Uterus (tissue), 4 donors: ENCODE data around the gene ST6GALNAC3. TPM values are rescaled to one million over a fixed set of nuclear protein-coding genes. Genes with fewer than 3 reads are reported as not detected.

Experiments used
- DNase-seq, 2 donors: peaks; one replicate each; pipeline ENCODE4 v3.0.0-alpha.2; 2019 to 2020
- H3K27ac ChIP-seq, 2 donors: fragments of 200-600 bp; sonication (generic); 1 replicate in 1 of 2; 2 replicates in 1 of 2; pipeline ENCODE4 v1.5.1; 2016 to 2018
- H3K27me3 ChIP-seq, 2 donors: fragments of 200-600 bp; sonication (generic); one replicate each; pipeline ENCODE4 v1.5.1; 2018 to 2019; ENCODE audit warnings: control low read depth in 1 of 2
- H3K36me3 ChIP-seq, 2 donors: fragments of 200-600 bp; sonication (generic); one replicate each; pipeline ENCODE4 v1.5.1; 2019; ENCODE audit warnings: control low read depth in 1 of 2
- H3K4me1 ChIP-seq, 2 donors: fragments of 200-600 bp; sonication (generic); one replicate each; pipeline ENCODE4 v1.5.1; 2018 to 2019; ENCODE audit warnings: control low read depth in 1 of 2
- H3K4me3 ChIP-seq, 2 donors: fragments of 200-600 bp; sonication (generic); 1 replicate in 1 of 2; 2 replicates in 1 of 2; pipeline ENCODE4 v1.5.1; 2018 to 2019; ENCODE audit warnings: mild to moderate bottlenecking in 1 of 2
- H3K9me3 ChIP-seq, 2 donors: fragments of 200-600 bp; sonication (generic); one replicate each; pipeline ENCODE4 v1.5.1; 2019; ENCODE audit warnings: control low read depth in 1 of 2
- CTCF ChIP-seq, 4 experiments: fragments of 200-600 bp in 2 of 4; fragments of 450-650 bp in 2 of 4; sonication (generic) in 2 of 4; IDR thresholded peaks; one replicate each; pipeline ENCODE4 v1.5.1; 2016 to 2019; ENCODE audit warnings: antibody characterized with exemption in 4 of 4, mild to moderate bottlenecking in 2 of 4, moderate library complexity in 1 of 4
- POLR2A ChIP-seq, 2 donors: fragments of 450-650 bp; IDR thresholded peaks; one replicate each; pipeline ENCODE4 v1.6.1; 2016; ENCODE audit warnings: antibody characterized with exemption in 2 of 2, mild to moderate bottlenecking in 1 of 2, moderate library complexity in 1 of 2
- intact Hi-C: fragments of 100-400 bp; cut with DNase I; formaldehyde crosslinking; loops from one replicate; pipeline ENCODE4 v1.15.1; 2023; ENCODE audit warnings: low total_unique reads
- total RNA-seq, 4 donors: library from RNA; depleted of rRNA in 3 of 4; stranded (reverse); fragments of >200 nt in 3 of 4; gene quantifications; one replicate each; pipeline versions ENCODE4 v1.1.0 to v1.2.4, GENCODE V29; 2014 to 2023
- donor health status: DM: yes; HTN: yes; CAD: no.

Gene ST6GALNAC3
- total RNA-seq, 4 donors from 2014 or later, result 6.7 to 43.4 (median 21.1) TPM

GRCh38 chr1:76035053-76035452 is 39.5 kb upstream of the ST6GALNAC3 start:
- no peak for DNase-seq
- Histone ChIP-seq H3K4me3 (no peak overlapping the region), H3K27me3 (no peaks in the 10 kb centered on the region), H3K9me3 (no peaks in the 10 kb centered on the region), H3K4me1 (no peaks in the 10 kb centered on the region), H3K36me3 (no peaks in the 10 kb centered on the region), H3K27ac (no peak overlapping the region)
- TF ChIP-seq CTCF (IDR thresholded peaks at IDR 0.05) (peak in 2 of 4 experiments; percentile 8 to 40), POLR2A (IDR thresholded peaks at IDR 0.05) (no peak)
- intact Hi-C loops, result no loop called here

GRCh38 chr1:76037324-76037723 is 37.2 kb upstream of the ST6GALNAC3 start:
- no peak overlapping the region for H3K27ac ChIP-seq
- intact Hi-C loops, result no loop called here
- H3K36me3 ChIP-seq, result no peaks in the 10 kb centered on the region
- H3K4me1 ChIP-seq, result no peaks in the 10 kb centered on the region
- DNase-seq, result no peak
- no peak overlapping the region for H3K4me3 ChIP-seq
- H3K27me3 ChIP-seq, result no peaks in the 10 kb centered on the region
- TF ChIP-seq POLR2A (IDR thresholded peaks at IDR 0.05) (no peak), CTCF (IDR thresholded peaks at IDR 0.05) (no peak)
- no peaks in the 10 kb centered on the region for H3K9me3 ChIP-seq

GRCh38 chr1:76038287-76039004 is 36.1 kb upstream of the ST6GALNAC3 start:
- Histone ChIP-seq H3K36me3 (no peaks in the 10 kb centered on the region), H3K27me3 (no peaks in the 10 kb centered on the region), H3K27ac (no peak overlapping the region), H3K4me1 (no peaks in the 10 kb centered on the region), H3K9me3 (no peaks in the 10 kb centered on the region), H3K4me3 (no peak overlapping the region)
- no peak for DNase-seq
- intact Hi-C loops, result no loop called here
- TF ChIP-seq POLR2A (IDR thresholded peaks at IDR 0.05) (no peak), CTCF (IDR thresholded peaks at IDR 0.05) (no peak)

- TF ChIP-seq POLR2A (IDR thresholded peaks at IDR 0.05) (no peak), CTCF (IDR thresholded peaks at IDR 0.05) (no peak)
- Histone ChIP-seq H3K9me3 (no peaks in the 10 kb centered on the region), H3K36me3 (no peaks in the 10 kb centered on the region), H3K27ac (no peak overlapping the region), H3K27me3 (no peaks in the 10 kb centered on the region), H3K4me1 (no peaks in the 10 kb centered on the region), H3K4me3 (no peak overlapping the region)
- intact Hi-C loops, result no loop called here
- DNase-seq, result no peak
Observed at GRCh38 chr1:76046149-76046548, 28.4 kb upstream of the ST6GALNAC3 start.

GRCh38 chr1:76048219-76048618 is 26.3 kb upstream of the ST6GALNAC3 start:
- no peak for TF ChIP-seq POLR2A (IDR thresholded peaks at IDR 0.05)
- no peak for TF ChIP-seq CTCF (IDR thresholded peaks at IDR 0.05)

More at GRCh38 chr1:76048219-76048618, 26.3 kb upstream of the ST6GALNAC3 start:
- intact Hi-C loops, result no loop called here
- no peak overlapping the region for H3K27ac ChIP-seq
- DNase-seq, result no peak
- no peaks in the 10 kb centered on the region for H3K27me3 ChIP-seq
- no peak overlapping the region for H3K4me3 ChIP-seq
- H3K36me3 ChIP-seq, result no peaks in the 10 kb centered on the region
- H3K4me1 ChIP-seq, result no peaks in the 10 kb centered on the region
- no peaks in the 10 kb centered on the region for H3K9me3 ChIP-seq
